HCEC 1CT (cell line): ENCODE measurements around the gene ZNF618.

ENCODE experiments used
- DNase-seq: peaks from one replicate; pipeline ENCODE4 v3.0.0-alpha.2; 2017

Gene ZNF618

DNA sequence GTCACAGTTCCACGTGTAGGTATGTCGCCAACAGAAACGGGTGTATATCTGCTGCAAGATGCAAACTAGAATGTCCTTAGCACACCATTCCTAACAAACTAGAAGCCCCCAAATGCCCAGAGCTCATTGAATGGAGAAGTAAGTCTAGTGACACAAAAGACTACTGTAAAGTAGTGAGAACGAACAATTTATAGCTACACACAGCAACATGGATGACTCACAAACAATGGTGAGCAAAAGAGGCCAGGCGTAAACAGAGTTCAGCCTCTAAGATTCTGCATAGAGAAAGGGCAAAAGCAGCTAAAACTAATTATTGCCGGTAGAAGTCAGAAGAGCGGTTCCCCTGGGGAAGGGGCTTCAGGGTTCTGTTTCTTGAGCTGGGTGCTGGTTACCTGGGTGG is 127.2 kb downstream of the ZNF618 start:
- no peak for DNase-seq

DNA sequence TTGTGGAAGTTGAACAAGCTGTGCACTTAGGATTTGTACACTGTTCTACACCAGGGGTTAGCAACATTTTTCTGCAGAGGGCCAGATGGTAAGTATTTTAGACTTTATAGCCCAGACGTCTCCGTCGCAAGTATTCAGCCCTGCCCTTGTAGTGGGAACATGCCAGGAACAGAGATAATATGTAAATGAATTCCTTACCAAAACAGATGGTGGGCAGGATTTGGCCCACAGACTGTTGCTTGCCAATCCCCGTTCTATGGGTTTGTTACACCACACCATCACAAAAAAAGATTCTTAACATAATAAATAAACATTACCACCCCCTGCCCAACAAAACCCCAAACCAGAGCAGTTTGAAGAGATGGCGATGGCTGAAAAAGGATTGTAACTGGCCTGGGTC is 127.6 kb downstream of the ZNF618 start:
- no peak for DNase-seq

DNA sequence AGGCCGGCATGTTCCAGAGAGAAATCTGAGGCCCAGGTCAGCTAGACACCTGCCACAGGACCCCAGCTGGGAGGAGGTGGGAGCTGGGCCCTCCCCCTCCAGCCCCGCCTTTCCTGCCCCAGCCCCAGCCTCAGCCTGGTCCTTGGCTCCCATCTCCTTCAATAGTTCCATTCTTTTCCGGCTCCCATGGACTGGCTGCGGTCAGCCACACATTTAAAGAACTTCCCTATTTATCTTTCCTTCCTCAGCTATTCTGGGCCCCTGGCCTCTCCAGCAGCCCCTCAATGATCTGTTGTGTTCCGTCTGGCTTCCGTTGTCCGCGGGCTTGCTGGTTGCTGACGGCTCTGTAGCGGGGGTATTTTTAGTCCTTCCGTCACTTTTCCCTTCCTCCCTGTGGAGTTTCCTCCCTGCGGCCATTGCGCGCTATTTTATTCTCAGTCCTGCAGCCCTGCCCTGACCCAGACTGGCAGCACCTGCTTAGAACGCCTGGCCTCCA is 128.2 kb downstream of the ZNF618 start:
- no peak for DNase-seq

DNA sequence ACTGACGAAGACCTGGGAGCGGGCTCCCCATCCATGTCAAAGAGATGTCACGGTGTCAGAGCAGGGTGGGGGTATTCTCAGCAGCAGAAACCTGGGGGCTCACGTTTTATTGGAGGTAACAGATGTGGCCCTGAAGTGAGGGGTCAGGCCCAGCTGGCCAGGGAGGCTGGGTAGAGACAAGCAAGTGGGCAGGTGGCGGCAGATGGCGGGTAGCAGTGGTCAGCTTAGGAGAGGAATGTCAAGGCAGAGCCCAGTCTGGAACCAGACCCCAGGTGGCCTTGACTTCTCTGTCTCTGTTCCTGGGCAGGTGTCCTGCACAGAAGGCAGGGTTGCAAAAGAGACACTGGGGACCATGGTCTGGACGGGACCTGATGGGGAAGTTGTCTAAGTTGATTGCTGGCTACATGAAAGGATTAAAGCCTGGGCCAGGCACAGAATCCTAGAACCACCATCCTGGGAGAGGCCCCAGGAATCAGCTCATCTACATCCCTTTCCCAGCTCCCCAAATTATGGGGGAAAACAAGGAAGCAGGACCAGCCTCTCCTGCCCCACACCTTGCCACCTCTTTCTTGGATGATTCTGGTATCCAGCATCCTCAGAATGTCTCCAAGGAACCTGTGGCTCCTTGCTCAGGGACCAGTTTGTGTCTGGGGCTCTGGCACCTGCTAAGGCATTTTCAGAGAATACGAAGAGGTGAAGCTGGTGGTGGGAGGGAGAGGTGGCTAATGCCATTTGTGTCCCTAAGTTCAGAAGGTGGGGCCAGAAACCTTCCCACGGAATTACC is 129.5 kb downstream of the ZNF618 start:
- DNase-seq, result no peak

DNA sequence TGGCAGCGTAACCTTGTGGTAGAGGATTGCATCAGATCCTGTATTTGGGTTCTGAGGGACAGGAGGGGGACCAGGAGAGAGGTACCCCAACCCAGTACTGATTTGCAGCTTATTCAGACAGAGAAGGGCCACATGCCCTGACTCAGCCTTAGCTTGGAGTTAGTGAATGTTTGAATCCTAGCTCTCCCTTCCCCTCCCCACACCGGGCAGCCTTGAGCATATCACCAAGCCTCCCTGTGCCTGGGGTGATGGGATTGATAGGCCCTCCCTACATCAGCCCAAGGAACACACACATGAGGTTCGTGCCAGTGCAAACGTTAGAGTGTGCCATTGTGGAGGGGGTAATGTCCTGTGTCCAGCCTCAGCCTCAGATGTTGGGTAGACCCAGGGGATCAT is 130.0 kb downstream of the ZNF618 start:
- no peak for DNase-seq

DNA sequence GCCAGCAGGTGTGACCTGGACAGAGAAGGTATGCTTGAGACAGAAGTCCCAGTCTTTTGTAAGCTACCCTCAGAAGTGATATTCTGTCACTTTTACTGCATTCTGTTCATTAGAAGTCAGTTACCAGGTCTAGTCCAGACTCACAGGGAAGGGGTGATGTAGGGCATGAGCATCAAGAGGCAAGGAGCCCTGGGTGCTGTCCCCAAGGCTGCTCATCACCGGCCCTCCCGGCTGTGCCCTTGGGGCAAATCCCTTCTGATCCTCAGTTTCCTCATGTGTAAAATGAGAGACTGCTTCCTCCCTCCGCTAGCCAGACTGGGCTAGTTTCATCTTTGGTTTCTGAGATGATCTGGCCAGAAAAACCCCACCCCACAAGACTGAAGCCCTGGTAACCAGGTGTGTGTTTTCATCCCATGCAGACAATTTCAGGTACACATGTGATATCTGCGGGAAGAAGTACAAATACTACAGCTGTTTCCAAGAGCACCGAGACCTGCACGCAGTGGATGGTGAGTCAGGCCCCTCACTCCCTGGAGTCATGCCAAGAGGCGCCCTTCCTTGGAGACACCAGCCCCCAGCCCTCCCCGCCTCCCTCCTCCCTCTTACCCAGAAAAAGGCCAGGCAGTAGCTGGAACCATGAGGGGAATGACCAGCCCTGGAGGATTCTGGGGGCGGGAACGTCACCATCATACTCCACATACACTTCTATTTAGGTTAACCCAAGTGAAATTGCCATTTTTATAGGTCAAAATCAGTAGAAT is 131.0 kb downstream of the ZNF618 start:
- DNase-seq, result no peak

DNA sequence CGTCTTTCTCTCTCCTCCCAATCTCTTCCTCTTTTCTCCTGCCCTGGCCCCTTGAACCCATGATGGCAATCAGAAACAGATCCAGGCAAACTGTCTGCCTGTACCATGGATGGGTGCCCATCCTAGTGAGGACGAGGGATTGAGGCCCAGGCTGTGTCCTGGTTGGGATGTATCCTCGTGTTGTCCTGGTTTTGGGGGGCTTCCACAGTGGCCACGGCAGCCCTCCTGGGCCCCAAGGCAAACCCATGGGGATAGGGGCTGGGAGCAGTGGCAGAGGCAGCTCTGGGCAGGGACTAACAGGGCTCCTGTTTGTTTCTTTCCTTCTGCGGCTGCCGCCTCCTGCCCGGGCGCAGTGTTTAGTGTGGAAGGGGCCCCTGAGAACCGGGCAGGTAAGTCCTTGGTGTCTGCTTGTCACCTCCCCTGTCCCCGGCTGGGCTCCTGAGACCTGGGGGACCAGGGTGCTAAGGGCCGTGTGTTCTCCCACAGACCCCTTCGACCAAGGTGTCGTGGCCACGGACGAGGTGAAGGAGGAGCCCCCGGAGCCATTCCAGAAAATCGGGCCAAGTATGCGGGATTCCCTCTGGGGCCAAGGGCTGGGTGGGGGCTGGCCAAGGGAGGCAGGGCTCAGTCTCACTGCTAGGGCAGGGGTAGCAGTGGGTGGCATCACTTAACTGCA is 132.0 kb downstream of the ZNF618 start:
- DNase-seq, result no peak

DNA sequence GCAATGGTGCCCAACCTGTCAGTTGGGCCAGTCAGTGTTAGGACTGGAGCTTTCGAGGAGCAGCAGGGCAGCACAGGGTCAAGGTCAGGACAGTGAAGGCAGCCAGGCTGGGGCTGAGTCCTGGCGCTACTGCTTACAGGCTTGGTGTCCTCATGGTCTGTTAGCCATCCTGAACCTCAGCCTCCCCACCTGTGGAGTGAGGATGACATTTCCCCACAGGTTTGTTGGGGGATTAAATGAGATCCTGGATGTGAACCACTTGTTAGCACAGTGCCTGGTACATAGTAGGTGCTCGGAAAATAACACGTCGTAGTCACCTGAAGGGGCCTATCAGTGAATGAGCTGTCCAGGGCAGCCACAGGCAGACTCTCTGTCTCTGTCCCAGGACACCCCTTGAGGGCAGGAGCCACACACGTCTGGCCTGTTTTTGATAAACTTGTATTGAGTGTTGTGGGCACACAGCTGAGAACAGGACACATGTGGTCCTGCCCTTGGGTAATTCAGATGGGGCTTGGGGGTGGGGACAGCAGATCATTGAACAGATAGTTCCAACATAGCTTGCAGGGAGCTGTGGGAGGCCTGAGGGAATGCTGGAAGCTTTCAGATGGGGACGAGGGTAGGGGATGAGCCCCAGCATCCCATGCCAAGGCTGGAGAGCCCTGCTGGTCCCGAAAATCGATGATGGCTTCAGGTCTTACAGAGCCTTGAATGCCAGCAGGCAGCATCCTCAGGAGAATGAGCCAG is 132.7 kb downstream of the ZNF618 start:
- DNase-seq, result no peak

DNA sequence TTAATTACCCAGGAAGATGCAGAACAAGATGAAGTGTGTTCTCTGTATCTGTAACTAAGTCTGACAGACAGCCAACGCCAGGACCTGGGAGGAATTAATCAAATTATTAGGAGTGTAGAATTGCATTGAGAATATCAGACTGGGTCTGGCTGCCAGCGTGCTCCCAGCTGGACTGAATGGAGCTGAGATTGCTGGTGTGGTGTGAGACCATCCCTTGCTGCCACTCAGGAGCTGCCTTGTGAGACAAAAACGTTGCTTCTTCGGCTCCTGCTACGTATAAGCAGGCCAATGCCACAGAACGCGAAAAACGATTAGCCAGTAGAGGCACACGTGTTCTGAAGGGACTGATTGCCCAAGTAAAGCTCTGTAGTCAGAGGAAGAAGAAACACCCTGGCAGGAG is 135.2 kb downstream of the ZNF618 start:
- DNase-seq, result no peak

DNA sequence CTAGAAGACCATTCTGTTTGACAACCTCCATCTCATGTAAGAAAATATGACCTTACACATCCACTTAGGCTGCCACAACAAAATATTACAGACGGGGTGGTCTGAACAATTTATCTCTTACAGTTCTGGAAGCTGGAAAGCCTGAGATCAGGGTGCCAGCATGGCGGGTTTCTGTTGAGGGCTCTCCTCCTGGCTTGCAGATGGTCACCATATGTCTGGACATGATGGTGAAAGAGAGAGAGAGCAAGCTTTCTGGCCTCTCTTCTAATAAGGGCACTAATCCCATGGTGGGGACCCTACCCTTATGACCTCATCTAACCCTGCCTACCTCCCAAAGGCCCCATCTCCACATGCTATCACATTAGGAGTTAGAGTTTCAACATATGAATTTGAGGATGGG is 136.0 kb downstream of the ZNF618 start:
- no peak for DNase-seq

DNA sequence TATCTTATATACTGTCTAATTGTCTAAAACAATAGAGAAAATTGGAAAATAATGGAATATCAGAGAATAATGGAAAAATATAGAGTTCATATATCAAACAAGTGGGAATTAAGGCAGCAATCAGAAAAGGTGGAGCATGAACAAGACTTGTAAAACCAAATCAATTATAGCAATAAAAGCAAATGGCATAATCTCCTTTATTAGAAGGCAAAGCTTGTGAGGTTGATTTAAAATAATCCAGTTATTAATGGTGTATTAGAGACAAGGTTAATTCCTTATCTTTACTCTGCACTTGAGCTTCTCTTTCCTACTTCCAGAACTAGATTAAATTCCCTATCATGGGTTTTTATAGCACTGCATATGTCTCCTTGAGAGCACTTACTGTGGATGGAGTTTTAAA is 137.9 kb downstream of the ZNF618 start:
- DNase-seq, result no peak

DNA sequence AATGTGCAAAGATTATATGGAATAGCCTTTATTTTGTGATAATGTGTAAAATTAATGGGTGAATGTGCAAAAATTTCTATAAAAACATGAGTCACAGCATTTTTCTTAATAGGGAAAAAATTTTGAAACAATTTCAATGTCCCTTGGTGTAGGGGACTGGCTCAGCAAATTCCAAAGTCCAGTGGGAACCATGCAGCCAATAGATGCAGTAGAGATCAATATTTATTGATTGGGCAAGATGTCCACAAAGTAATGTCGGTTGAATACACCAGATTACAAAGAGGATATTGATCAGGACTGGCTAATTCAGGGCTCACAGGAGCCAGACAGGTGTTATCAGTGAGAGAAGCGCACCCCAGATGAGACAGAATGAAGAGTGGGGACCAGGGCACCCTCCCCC is 139.5 kb downstream of the ZNF618 start:
- DNase-seq, result no peak

DNA sequence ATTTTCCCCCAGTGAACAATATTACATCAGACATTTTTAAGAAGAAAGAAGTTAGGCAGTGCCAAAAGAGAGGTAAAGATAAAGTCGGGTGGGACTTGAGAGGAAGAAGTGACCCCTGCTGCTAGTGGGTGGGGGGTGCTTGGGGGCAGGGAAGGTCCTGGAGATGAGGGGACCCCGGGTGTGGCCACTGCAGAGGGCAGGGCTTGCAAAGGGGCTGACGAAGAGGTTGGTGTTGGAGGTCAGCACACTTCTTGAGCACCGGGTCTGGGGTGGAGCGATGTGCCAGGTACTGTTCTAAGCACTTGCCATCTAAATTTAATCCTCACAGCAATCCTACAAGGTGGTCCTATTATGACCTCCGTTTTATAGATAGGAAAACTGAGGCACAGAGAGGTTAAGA is 140.0 kb downstream of the ZNF618 start:
- DNase-seq, result no peak

DNA sequence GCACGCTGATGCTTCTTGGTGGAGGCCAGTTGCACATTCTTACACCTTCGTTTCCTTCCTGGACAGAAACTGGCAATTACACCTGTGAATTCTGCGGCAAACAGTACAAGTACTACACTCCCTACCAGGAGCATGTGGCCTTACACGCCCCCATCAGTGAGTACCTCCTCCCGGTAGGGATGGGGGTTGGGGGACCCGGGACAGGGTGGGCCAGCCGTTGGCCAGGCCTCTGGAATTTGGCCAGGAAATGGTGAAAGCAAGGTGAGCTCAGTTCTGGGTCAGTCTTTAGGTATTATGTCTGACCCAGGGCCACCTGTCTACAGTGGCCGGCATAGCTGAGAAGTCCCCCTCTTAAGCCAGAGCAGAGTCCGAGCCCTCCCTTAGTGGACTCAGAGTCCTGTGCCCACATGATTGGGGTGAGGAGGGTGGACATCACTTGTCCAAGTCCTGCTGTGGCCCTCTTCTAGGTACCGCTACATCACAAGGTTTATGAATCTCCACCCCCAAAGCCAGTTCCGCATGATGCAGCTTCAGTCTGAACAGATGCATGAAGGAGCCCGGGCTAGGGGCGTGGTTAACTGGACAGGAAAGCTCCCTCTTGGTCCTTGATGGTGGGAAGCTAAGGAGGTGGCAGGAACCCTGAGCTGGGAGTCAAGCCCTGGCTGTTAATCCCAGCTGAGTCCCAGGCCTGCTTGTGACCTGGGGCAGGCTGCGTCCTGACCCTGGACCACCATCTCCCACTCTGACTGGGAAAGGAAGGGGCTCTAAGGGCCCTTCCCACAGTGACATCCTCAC is 140.7 kb downstream of the ZNF618 start:
- DNase-seq, result no peak

DNA sequence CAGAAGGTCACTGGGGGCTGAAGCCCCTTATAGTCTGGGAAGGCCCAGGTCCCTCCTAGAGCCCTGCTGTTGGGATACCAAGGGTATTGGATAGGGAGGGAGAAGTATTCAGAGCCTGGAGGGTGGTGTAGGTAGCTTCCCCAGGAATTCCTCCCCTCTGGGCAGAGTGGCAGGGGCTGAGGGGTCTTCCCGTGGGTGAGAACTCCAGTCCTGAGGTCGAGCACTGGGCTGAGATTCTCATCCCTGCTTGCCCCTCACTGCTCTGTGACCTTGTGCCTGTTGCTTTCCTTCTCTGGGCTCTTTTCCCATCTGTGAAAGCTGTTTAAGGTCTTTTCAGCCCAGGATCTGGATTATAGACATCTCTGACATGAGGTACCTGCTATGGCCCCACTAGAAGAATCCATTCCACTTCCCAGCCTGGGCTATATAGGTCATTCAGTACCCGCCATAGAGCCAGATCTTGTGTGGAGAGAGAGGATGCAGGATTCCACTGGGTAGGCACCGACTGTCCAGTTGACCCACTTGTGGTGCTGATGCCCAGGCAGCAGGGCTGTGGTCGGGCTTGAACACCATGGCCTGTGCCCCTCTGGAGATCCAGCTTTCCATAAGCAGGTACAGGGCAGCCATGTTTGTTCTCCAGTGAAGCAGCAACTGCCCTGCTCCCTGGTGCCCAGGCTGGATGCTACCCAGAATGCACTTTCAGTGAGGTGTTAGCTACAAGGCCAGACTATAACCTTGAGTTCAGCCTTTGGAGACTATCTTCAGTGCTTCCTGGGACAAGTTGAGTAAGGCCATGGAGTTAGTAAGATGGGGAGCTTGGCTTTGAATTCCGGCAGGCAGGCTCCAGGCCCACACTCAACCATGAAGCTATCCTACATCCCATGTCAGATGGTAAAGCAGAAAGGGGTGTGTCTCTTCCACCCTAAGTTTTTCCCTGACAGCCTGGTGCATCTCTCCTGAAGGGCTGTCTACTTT is 141.9 kb downstream of the ZNF618 start:
- no peak for DNase-seq

DNA sequence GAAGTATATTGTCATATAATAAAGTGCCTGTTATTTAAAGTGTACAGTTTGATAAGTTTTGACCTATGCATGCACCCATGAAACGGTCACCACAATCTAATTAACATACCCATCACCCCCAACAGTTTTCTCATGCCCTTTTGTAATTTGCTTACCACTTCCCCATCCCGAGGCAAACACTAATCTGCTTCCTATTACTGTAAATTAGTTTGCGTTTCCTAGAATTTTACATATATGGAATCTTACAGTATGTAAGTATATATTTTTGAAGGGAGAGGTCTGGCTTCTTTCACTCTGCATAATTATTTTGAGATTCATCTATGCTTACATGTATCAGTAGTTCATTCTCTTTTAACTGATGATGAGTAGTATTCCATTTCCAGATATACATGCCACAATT is 145.5 kb downstream of the ZNF618 start:
- no peak for DNase-seq

DNA sequence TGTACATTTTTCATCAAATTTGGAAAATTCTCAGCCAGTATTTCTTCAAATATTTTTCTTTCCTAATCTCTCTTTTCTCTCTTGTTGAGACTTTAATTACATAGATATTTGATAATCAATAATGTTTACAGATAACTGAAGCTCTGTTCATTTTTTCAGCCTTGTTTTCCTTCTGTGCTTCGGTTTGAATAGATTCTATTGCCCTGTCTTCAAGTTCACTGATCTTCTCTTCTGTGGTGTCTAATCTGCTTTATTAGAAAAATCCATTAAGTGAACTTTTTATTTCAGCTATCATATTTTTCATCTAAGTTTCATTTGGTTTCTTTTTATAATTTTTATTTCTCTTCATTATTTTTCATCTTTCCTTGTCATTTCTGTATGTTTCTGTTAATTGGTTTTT is 147.9 kb downstream of the ZNF618 start:
- no peak for DNase-seq

DNA sequence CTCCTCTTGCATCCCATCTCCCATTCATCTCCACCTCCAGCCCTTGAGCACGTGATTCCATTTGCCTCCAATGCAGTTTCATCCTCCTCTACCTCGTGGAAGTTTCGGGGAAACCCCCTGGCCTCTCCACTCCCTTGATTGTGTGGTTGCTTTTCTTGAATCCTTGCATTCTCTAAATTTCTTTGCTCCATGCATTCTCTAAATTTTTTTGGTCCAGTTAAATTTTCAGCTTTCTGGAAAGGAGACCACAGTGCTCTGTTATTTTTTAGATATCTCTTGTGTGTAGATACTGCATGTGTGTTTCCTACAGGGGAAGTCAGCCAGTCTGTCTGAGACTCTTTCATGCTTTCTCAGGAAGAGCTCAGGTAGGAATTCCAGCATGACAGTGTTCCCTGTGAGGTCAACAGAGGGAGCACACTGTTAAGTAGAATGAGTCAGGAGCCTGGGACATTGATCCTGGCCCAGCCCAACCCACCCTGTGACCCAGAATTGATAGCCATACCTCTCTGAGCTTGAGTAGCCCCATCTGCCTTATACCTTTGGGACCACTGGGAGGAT is 149.2 kb downstream of the ZNF618 start:
- no peak for DNase-seq

DNA sequence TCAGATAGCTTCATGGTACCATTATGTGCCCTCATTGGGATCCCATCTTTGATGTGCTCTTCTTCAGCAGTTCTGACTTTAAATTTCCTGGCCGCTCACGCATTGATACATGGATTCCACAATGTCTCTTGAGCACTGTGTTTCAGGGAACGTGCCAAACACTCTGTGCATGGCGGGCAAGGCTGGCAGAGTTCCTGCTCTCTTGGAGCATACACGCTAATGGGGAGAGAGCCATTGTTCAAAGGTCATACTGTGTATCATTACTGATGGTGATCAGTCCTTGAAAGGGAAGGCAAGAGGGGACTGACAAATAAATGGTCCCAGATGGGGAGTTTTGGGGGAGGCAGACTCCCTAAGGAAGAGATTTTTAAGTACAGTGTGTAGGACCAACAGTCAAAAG is 149.7 kb downstream of the ZNF618 start:
- DNase-seq, result no peak

DNA sequence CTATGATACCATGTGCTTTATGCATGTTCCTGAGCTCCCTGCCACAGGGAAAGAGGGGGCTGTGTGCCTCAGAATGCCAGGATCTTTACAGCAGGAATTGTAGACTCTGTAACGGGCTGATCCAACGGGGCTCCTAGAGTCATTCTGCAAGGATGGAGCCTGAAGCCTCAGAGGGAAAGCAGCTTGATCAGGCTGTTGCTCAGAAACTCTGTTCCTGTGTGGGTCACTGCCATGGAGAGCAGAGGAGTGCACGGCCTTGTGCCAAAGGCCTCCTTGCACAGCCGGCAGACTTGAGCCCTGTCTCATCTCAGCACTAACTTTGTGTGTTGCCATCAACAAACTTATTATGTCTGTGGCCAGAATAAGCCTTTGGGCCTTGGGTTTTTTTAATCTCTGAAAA is 150.2 kb downstream of the ZNF618 start:
- no peak for DNase-seq
